AG09309 (cell line): ENCODE data around the gene CCL3.
"Not testable (repeated sequence)": the region's sequence is repeated elsewhere in the genome, so short reads cannot be mapped to it uniquely, and the experiment has no call there.

Experiments
- DNase-seq: peaks from one replicate; pipeline ENCODE4 v3.0.0-alpha.2; 2010; ENCODE audit warnings: low read depth
- H3K4me3 ChIP-seq: 2 replicates; pipeline ENCODE4 v1.5.1; 2011; ENCODE audit warnings: mild to moderate bottlenecking, low read depth, low read length, moderate library complexity; ENCODE audit not compliant: control insufficient read depth
- CTCF ChIP-seq: IDR thresholded peaks from 2 replicates; pipeline ENCODE4 v1.5.1; 2011; ENCODE audit warnings: mild to moderate bottlenecking, low read depth, low read length, inconsistent platforms; ENCODE audit not compliant: insufficient read depth, control insufficient read depth; ENCODE audit errors: missing control alignments

CCL3 gene

GRCh38 chr17:36117505-36118382 lies 27.8 kb upstream of the CCL3 start:
- DNase-seq = no peak
- H3K4me3 ChIP-seq = no peak overlapping the region
- no peak for TF ChIP-seq CTCF

GRCh38 chr17:36115649-36115977 lies 25.7 kb upstream of the CCL3 start:
- DNase-seq, H3K4me3 ChIP-seq: not testable (repeated sequence)

- not testable (repeated sequence) for H3K4me3 ChIP-seq, DNase-seq
Measured at GRCh38 chr17:36114971-36115648, 25.2 kb upstream of the CCL3 start.

GRCh38 chr17:36113131-36113530 lies 23.2 kb upstream of the CCL3 start:
- DNase-seq, H3K4me3 ChIP-seq: not testable (repeated sequence)

GRCh38 chr17:36112572-36112971 lies 22.6 kb upstream of the CCL3 start:
- H3K4me3 ChIP-seq = no peak overlapping the region
- TF ChIP-seq CTCF = no peak
- DNase-seq = no peak

GRCh38 chr17:36111068-36111490 lies 21.1 kb upstream of the CCL3 start:
- TF ChIP-seq CTCF = no peak
- DNase-seq = no peak
- H3K4me3 ChIP-seq = no peak overlapping the region

GRCh38 chr17:36108265-36108664 lies 18.3 kb upstream of the CCL3 start:
- DNase-seq = not testable (repeated sequence)

GRCh38 chr17:36107660-36108059 lies 17.7 kb upstream of the CCL3 start:
- H3K4me3 ChIP-seq = no peak overlapping the region
- TF ChIP-seq CTCF = no peak
- DNase-seq = no peak

More at GRCh38 chr17:36108265-36108664, 18.3 kb upstream of the CCL3 start:
- H3K4me3 ChIP-seq = not testable (repeated sequence)

GRCh38 chr17:36106493-36106835 lies 16.5 kb upstream of the CCL3 start:
- no peak for DNase-seq
- H3K4me3 ChIP-seq = no peak overlapping the region
- no peak for TF ChIP-seq CTCF
